Activated T-helper 1 cell treated with anti-CD3 and anti-CD28 coated beads, Interleukin-12 subunit alpha, Interleukin-12 subunit beta, Interleukin-2, Interleukin-4 antibody, amounts not matched to agents 30 ng/mL and 10 ng/mL and 1 ng/mL, durations not matched to agents 14 hours and 24 hours and 36 hours (primary cell): ENCODE measurements around the gene BOC. TPM values are rescaled to one million over a fixed set of nuclear protein-coding genes. Genes with fewer than 3 reads are reported as not detected.

Source experiments
- DNase-seq: peaks from one replicate; pipeline ENCODE4 v3.0.0; 2021; ENCODE audit warnings: low spot score
- H3K27ac Mint-ChIP-seq: one replicate; pipeline ENCODE4 v1.8.0; 2021; ENCODE audit warnings: mild to moderate bottlenecking, mixed read lengths
- H3K27me3 Mint-ChIP-seq: one replicate; pipeline ENCODE4 v1.8.0; 2022; ENCODE audit warnings: mild to moderate bottlenecking, moderate library complexity, mixed read lengths; ENCODE audit not compliant: insufficient read depth
- H3K36me3 Mint-ChIP-seq: one replicate; pipeline ENCODE4 v1.8.0; 2021; ENCODE audit warnings: low read depth, mixed read lengths
- H3K4me1 Mint-ChIP-seq: one replicate; pipeline ENCODE4 v1.8.0; 2021; ENCODE audit warnings: low read depth, mixed read lengths
- H3K4me3 Mint-ChIP-seq: one replicate; pipeline ENCODE4 v1.8.0; 2021; ENCODE audit warnings: mild to moderate bottlenecking, moderate library complexity, mixed read lengths
- H3K9me3 Mint-ChIP-seq: one replicate; pipeline ENCODE4 v1.8.0; 2021; ENCODE audit warnings: mixed read lengths
- intact Hi-C: fragments of 100-400 bp; cut with micrococcal nuclease; formaldehyde crosslinking; loops from one replicate; pipeline ENCODE4 v1.15.1; 2024
- total RNA-seq: library from RNA; stranded (reverse); gene quantifications from 2 replicates; pipeline ENCODE4 v1.2.3, GENCODE V29; 2022

Gene BOC
- total RNA-seq, 1 donor from 2014 or later: 2.1 TPM

GRCh38 chr3:113273604-113274378 is 62.4 kb downstream of the BOC start:
- no peaks in the 10 kb centered on the region for H3K36me3 Mint-ChIP-seq
- no peaks in the 10 kb centered on the region for H3K27me3 Mint-ChIP-seq
- peaks cover 13% of the 10 kb centered on the region for H3K4me1 Mint-ChIP-seq
- H3K27ac Mint-ChIP-seq: no peak overlapping the region
- no peak for DNase-seq
- H3K9me3 Mint-ChIP-seq: no peaks in the 10 kb centered on the region
- intact Hi-C loops: no loop called here
- H3K4me3 Mint-ChIP-seq: no peak overlapping the region

- Mint-ChIP-seq H3K27ac (no peak overlapping the region), H3K9me3 (no peaks in the 10 kb centered on the region), H3K27me3 (no peaks in the 10 kb centered on the region), H3K36me3 (no peaks in the 10 kb centered on the region), H3K4me1 (peaks cover 13% of the 10 kb centered on the region), H3K4me3 (no peak overlapping the region)
- no peak for DNase-seq
- intact Hi-C loops: no loop called here
Observed at GRCh38 chr3:113274425-113275257, 63.3 kb downstream of the BOC start.

- intact Hi-C loops: no loop called here
- Mint-ChIP-seq H3K4me1 (peaks cover 13% of the 10 kb centered on the region), H3K4me3 (no peak overlapping the region), H3K27me3 (no peaks in the 10 kb centered on the region), H3K36me3 (no peaks in the 10 kb centered on the region), H3K27ac (no peak overlapping the region), H3K9me3 (no peaks in the 10 kb centered on the region)
- DNase-seq: no peak
Observed at GRCh38 chr3:113275258-113275556, 63.9 kb downstream of the BOC start.

GRCh38 chr3:113275583-113275928 is 64.2 kb downstream of the BOC start:
- Mint-ChIP-seq H3K9me3 (no peaks in the 10 kb centered on the region), H3K4me1 (peaks cover 13% of the 10 kb centered on the region), H3K27me3 (no peaks in the 10 kb centered on the region), H3K27ac (no peak overlapping the region), H3K36me3 (no peaks in the 10 kb centered on the region), H3K4me3 (no peak overlapping the region)
- no peak for DNase-seq
- intact Hi-C loops: no loop called here

- H3K4me1 Mint-ChIP-seq: peaks cover 13% of the 10 kb centered on the region
- no peak for DNase-seq
- H3K9me3 Mint-ChIP-seq: no peaks in the 10 kb centered on the region
- H3K27ac Mint-ChIP-seq: no peak overlapping the region
- no peaks in the 10 kb centered on the region for H3K36me3 Mint-ChIP-seq
- peak overlapping the region; percentile 23 for H3K4me3 Mint-ChIP-seq
- no peaks in the 10 kb centered on the region for H3K27me3 Mint-ChIP-seq
- intact Hi-C loops: no loop called here
Observed at GRCh38 chr3:113275929-113276750, 64.8 kb downstream of the BOC start.

GRCh38 chr3:113276751-113277080 is 65.4 kb downstream of the BOC start:
- no peak for DNase-seq
- no peaks in the 10 kb centered on the region for H3K27me3 Mint-ChIP-seq
- intact Hi-C loops: no loop called here
- H3K27ac Mint-ChIP-seq: no peak overlapping the region
- no peaks in the 10 kb centered on the region for H3K9me3 Mint-ChIP-seq
- H3K4me3 Mint-ChIP-seq: no peak overlapping the region
- H3K36me3 Mint-ChIP-seq: no peaks in the 10 kb centered on the region
- H3K4me1 Mint-ChIP-seq: peaks cover 13% of the 10 kb centered on the region

- Mint-ChIP-seq H3K9me3 (no peaks in the 10 kb centered on the region), H3K27ac (no peak overlapping the region), H3K4me1 (peaks cover 13% of the 10 kb centered on the region), H3K27me3 (no peaks in the 10 kb centered on the region), H3K36me3 (no peaks in the 10 kb centered on the region), H3K4me3 (no peak overlapping the region)
- DNase-seq: no peak
- intact Hi-C loops: no loop called here
Observed at GRCh38 chr3:113277414-113277813, 66.1 kb downstream of the BOC start.

- no peak for DNase-seq
- no peak overlapping the region for H3K4me3 Mint-ChIP-seq
- H3K9me3 Mint-ChIP-seq: no peaks in the 10 kb centered on the region
- intact Hi-C loops: no loop called here
- no peak overlapping the region for H3K27ac Mint-ChIP-seq
- no peaks in the 10 kb centered on the region for H3K36me3 Mint-ChIP-seq
- H3K27me3 Mint-ChIP-seq: no peaks in the 10 kb centered on the region
- peaks cover 13% of the 10 kb centered on the region for H3K4me1 Mint-ChIP-seq
Observed at GRCh38 chr3:113277941-113278598, 66.7 kb downstream of the BOC start.

- H3K4me3 Mint-ChIP-seq: no peak overlapping the region
- peaks cover 13% of the 10 kb centered on the region for H3K4me1 Mint-ChIP-seq
- H3K36me3 Mint-ChIP-seq: no peaks in the 10 kb centered on the region
- H3K9me3 Mint-ChIP-seq: no peaks in the 10 kb centered on the region
- intact Hi-C loops: no loop called here
- no peak for DNase-seq
- H3K27ac Mint-ChIP-seq: no peak overlapping the region
- H3K27me3 Mint-ChIP-seq: no peaks in the 10 kb centered on the region
Observed at GRCh38 chr3:113278599-113278955, 67.2 kb downstream of the BOC start.

- intact Hi-C loops: no loop called here
- Mint-ChIP-seq H3K4me1 (peaks cover 13% of the 10 kb centered on the region), H3K4me3 (no peak overlapping the region), H3K27me3 (no peaks in the 10 kb centered on the region), H3K36me3 (no peaks in the 10 kb centered on the region), H3K9me3 (no peaks in the 10 kb centered on the region), H3K27ac (no peak overlapping the region)
- DNase-seq: no peak
Observed at GRCh38 chr3:113279686-113280085, 68.3 kb downstream of the BOC start.

- no peak for DNase-seq
- Mint-ChIP-seq H3K27me3 (peaks cover 2% of the 10 kb centered on the region), H3K4me1 (peaks cover 6% of the 10 kb centered on the region), H3K4me3 (no peak overlapping the region), H3K27ac (no peak overlapping the region), H3K36me3 (no peaks in the 10 kb centered on the region), H3K9me3 (no peaks in the 10 kb centered on the region)
- intact Hi-C loops: no loop called here
Observed at GRCh38 chr3:113283306-113283705, 71.9 kb downstream of the BOC start.

- Mint-ChIP-seq H3K27ac (no peak overlapping the region), H3K4me3 (no peak overlapping the region), H3K27me3 (peaks cover 2% of the 10 kb centered on the region), H3K36me3 (no peaks in the 10 kb centered on the region), H3K4me1 (peaks cover 6% of the 10 kb centered on the region), H3K9me3 (no peaks in the 10 kb centered on the region)
- intact Hi-C loops: loop anchor here (5.0 kb wide), 2 partner anchors 172 to 247 kb away; no protein-coding TSS in a partner anchor
- DNase-seq: no peak
Observed at GRCh38 chr3:113284453-113285050, 73.2 kb downstream of the BOC start.
